H1 (cell line): ENCODE data around the gene ZNF525. TPM values are rescaled to one million over a fixed set of nuclear protein-coding genes. Genes with fewer than 3 reads are reported as not detected.

ENCODE experiments used
- CTCF ChIA-PET: fragments of 300-600 bp; sonication (Branson Sonifier 250); formaldehyde crosslinking; loops from one replicate; lab custom pipeline; 2021; ENCODE audit not compliant: partially characterized antibody; lab: Charles Lee
- POLR2A ChIA-PET: fragments of 300-600 bp; sonication (Branson Sonifier 250); formaldehyde crosslinking; loops from one replicate; lab custom pipeline; 2021; ENCODE audit warnings: inconsistent platforms; ENCODE audit not compliant: partially characterized antibody; lab: Charles Lee
- DNase-seq, 2 experiments: peaks; one replicate each; pipeline versions ENCODE4 v3.0.0 to v3.0.0-alpha.2; 2010 to 2022; ENCODE audit warnings: low spot score in 2 of 2, low read depth in 1 of 2, mixed read lengths in 1 of 2
- FAIRE-seq: peaks from 2 replicates; lab custom pipeline; 2011; peaks lifted over from hg19 to GRCh38; lab: Jason Lieb, UNC
- H2AFZ ChIP-seq: 2 replicates; pipeline ENCODE4 v1.8.1; 2012; ENCODE audit warnings: low read length, inconsistent platforms
- H2AK5ac ChIP-seq: 2 replicates; pipeline ENCODE4 v1.6.1; 2013; ENCODE audit warnings: low read depth, low read length
- H2BK120ac ChIP-seq: replicated peaks from 2 replicates; pipeline ENCODE3; 2013; ENCODE audit warnings: low read depth, low read length, inconsistent platforms
- H2BK12ac ChIP-seq: 2 replicates; pipeline ENCODE4 v1.6.1; 2013; ENCODE audit warnings: low read depth, low read length
- H2BK15ac ChIP-seq: 2 replicates; pipeline ENCODE4 v1.6.1; 2013; ENCODE audit warnings: low read length
- H2BK20ac ChIP-seq: 2 replicates; pipeline ENCODE4 v1.6.1; 2013; ENCODE audit warnings: low read length
- H2BK5ac ChIP-seq: 2 replicates; pipeline ENCODE4 v1.6.1; 2013; ENCODE audit warnings: low read depth, low read length
- H3K14ac ChIP-seq: 2 replicates; pipeline ENCODE4 v1.6.1; 2013; ENCODE audit warnings: inconsistent platforms; ENCODE audit not compliant: insufficient read length
- H3K18ac ChIP-seq: 2 replicates; pipeline ENCODE4 v1.6.1; 2013; ENCODE audit warnings: low read length; ENCODE audit errors: extremely low read depth
- H3K23ac ChIP-seq: 2 replicates; pipeline ENCODE4 v1.6.1; 2013; ENCODE audit warnings: inconsistent platforms; ENCODE audit not compliant: insufficient read length
- H3K23me2 ChIP-seq: 2 replicates; pipeline ENCODE4 v1.6.1; 2013; ENCODE audit warnings: low read depth, low read length
- H3K27ac ChIP-seq: 2 replicates; pipeline ENCODE4 v1.6.1; 2011; ENCODE audit warnings: low read depth, low read length, inconsistent platforms
- H3K27me3 ChIP-seq, 4 experiments: replicated peaks in 1 of 4; 1 replicate in 1 of 4; 2 replicates in 3 of 4; pipeline versions ENCODE4 v1.6.1 to v1.8.1; 2011 to 2013; ENCODE audit warnings: low read length in 3 of 4, mild to moderate bottlenecking in 3 of 4, inconsistent platforms in 2 of 4, mixed read lengths in 2 of 4, moderate library complexity in 1 of 4; ENCODE audit not compliant: control insufficient read depth in 3 of 4, insufficient read depth in 3 of 4; ENCODE audit errors: extremely low read depth in 1 of 4
- H3K36me3 ChIP-seq, 4 experiments: 2 replicates each; pipeline versions ENCODE4 v1.6.1 to v1.8.1; 2011 to 2013; ENCODE audit warnings: mild to moderate bottlenecking in 4 of 4, low read length in 3 of 4, moderate library complexity in 2 of 4, control low read depth in 1 of 4, inconsistent platforms in 1 of 4; ENCODE audit not compliant: insufficient read depth in 4 of 4, control insufficient read depth in 2 of 4
- H3K4ac ChIP-seq: replicated peaks from 2 replicates; pipeline ENCODE3; 2013; ENCODE audit warnings: low read length, low read depth, mixed read lengths, inconsistent platforms; ENCODE audit not compliant: insufficient read length
- H3K4me1 ChIP-seq, 4 experiments: replicated peaks in 1 of 4; 1 replicate in 1 of 4; 2 replicates in 3 of 4; pipeline versions ENCODE4 v1.6.1 to v1.8.1; 2011 to 2013; ENCODE audit warnings: low read length in 3 of 4, inconsistent platforms in 2 of 4, mixed read lengths in 1 of 4; ENCODE audit not compliant: insufficient read depth in 4 of 4, control insufficient read depth in 3 of 4
- H3K4me2 ChIP-seq, 2 experiments: 2 replicates each; pipeline versions ENCODE4 v1.6.1 to v1.8.1; 2011 to 2013; ENCODE audit warnings: low read depth in 2 of 2, low read length in 2 of 2, control low read depth in 1 of 2, inconsistent platforms in 1 of 2, mild to moderate bottlenecking in 1 of 2; ENCODE audit not compliant: insufficient read depth in 1 of 2
- H3K4me3 ChIP-seq, 4 experiments: fragments of 200-600, 300-600 bp in 1 of 4; sonication (generic), shearing (Covaris generic), sonication (Bioruptor Twin) in 1 of 4; 2 replicates each; pipeline versions ENCODE4 v1.5.1 to v1.8.1; 2011 to 2016; ENCODE audit warnings: low read length in 4 of 4, low read depth in 3 of 4, control low read depth in 2 of 4, inconsistent platforms in 2 of 4, mild to moderate bottlenecking in 2 of 4, mixed read lengths in 1 of 4, moderate library complexity in 1 of 4; ENCODE audit not compliant: insufficient read depth in 2 of 4; ENCODE audit errors: extremely low read depth in 1 of 4
- H3K56ac ChIP-seq: replicated peaks from 2 replicates; pipeline ENCODE3; 2013; ENCODE audit warnings: low read depth, mild to moderate bottlenecking, mixed read lengths, low read length, inconsistent platforms; ENCODE audit not compliant: insufficient read length
- H3K79me1 ChIP-seq: 2 replicates; pipeline ENCODE4 v1.6.1; 2013; ENCODE audit warnings: low read depth, low read length, control low read depth
- H3K79me2 ChIP-seq, 2 experiments: 2 replicates each; pipeline versions ENCODE4 v1.6.1 to v1.8.1; 2012 to 2013; ENCODE audit warnings: low read length in 2 of 2, mild to moderate bottlenecking in 2 of 2, inconsistent platforms in 1 of 2; ENCODE audit not compliant: insufficient read depth in 2 of 2, control insufficient read depth in 1 of 2
- H3K9ac ChIP-seq, 4 experiments: replicated peaks in 1 of 4; 1 replicate in 1 of 4; 2 replicates in 3 of 4; pipeline versions ENCODE4 v1.6.1 to v1.8.1; 2011 to 2013; ENCODE audit warnings: low read depth in 3 of 4, low read length in 3 of 4, control low read depth in 2 of 4, mild to moderate bottlenecking in 2 of 4, moderate library complexity in 2 of 4, inconsistent platforms in 1 of 4; ENCODE audit errors: extremely low read depth in 1 of 4
- H3K9me3 ChIP-seq, 2 experiments: 2 replicates each; pipeline versions ENCODE4 v1.6.1 to v1.8.1; 2012 to 2013; ENCODE audit warnings: mild to moderate bottlenecking in 2 of 2, moderate library complexity in 2 of 2, control low read depth in 1 of 2, inconsistent platforms in 1 of 2, low read depth in 1 of 2, low read length in 1 of 2, mixed read lengths in 1 of 2; ENCODE audit not compliant: insufficient read depth in 2 of 2
- H4K20me1 ChIP-seq, 2 experiments: replicated peaks in 1 of 2; 2 replicates each; pipeline versions ENCODE3 to v1.8.1; 2011 to 2013; ENCODE audit warnings: inconsistent platforms in 2 of 2, low read length in 2 of 2, mild to moderate bottlenecking in 1 of 2; ENCODE audit not compliant: insufficient read depth in 2 of 2, control insufficient read depth in 1 of 2
- H4K5ac ChIP-seq: 2 replicates; pipeline ENCODE4 v1.6.1; 2013; ENCODE audit warnings: low read length, low read depth, mixed read lengths, inconsistent platforms; ENCODE audit not compliant: insufficient read length
- H4K8ac ChIP-seq: 2 replicates; pipeline ENCODE4 v1.8.0; 2013; ENCODE audit warnings: mild to moderate bottlenecking, moderate library complexity, low read length, inconsistent platforms; ENCODE audit not compliant: insufficient read depth; ENCODE audit errors: extremely low read depth
- H4K91ac ChIP-seq: replicated peaks from 2 replicates; pipeline ENCODE3; 2013; ENCODE audit warnings: low read length, mixed read lengths, inconsistent platforms; ENCODE audit not compliant: insufficient read length
- ATF3 ChIP-seq: IDR thresholded peaks from 2 replicates; pipeline ENCODE4 v1.6.1; 2011; ENCODE audit warnings: low read depth, mild to moderate bottlenecking, low read length; ENCODE audit not compliant: insufficient read depth
- BACH1 ChIP-seq: IDR thresholded peaks from 2 replicates; pipeline ENCODE4 v1.6.1; 2012; ENCODE audit warnings: low read length, improper control_type of control experiment
- CREB1 ChIP-seq: IDR thresholded peaks from 2 replicates; pipeline ENCODE4 v1.6.1; 2012; ENCODE audit warnings: inconsistent platforms
- GABPA ChIP-seq: IDR thresholded peaks from 2 replicates; pipeline ENCODE4 v1.6.1; 2011; ENCODE audit warnings: mild to moderate bottlenecking, low read length, moderate library complexity, borderline replicate concordance; ENCODE audit not compliant: insufficient read depth
- PHF8 ChIP-seq: fragments of 200-600 bp; sonication (generic); conservative IDR thresholded peaks from 2 replicates; pipeline ENCODE4 v1.7.1; 2012; ENCODE audit warnings: low read depth, mild to moderate bottlenecking, inconsistent platforms, low read length, moderate library complexity
- POLR2AphosphoS5 ChIP-seq: IDR thresholded peaks from 2 replicates; pipeline ENCODE4 v1.6.1; 2011; ENCODE audit warnings: low read depth, low read length
- POU5F1 ChIP-seq: IDR thresholded peaks from 2 replicates; pipeline ENCODE4 v1.6.1; 2011; ENCODE audit warnings: low read depth, mild to moderate bottlenecking, low read length, moderate library complexity
- SAP30 ChIP-seq: fragments of 300-600 bp; sonication (generic); IDR thresholded peaks from 2 replicates; pipeline ENCODE4 v1.7.1; 2012; ENCODE audit warnings: low read length, moderate library complexity, mild to moderate bottlenecking, inconsistent platforms; ENCODE audit not compliant: insufficient read depth, insufficient replicate concordance
- SP4 ChIP-seq: IDR thresholded peaks from 2 replicates; pipeline ENCODE4 v1.6.1; 2012; ENCODE audit warnings: low read length, inconsistent platforms
- SUZ12 ChIP-seq: fragments of 200-600 bp; sonication (generic); IDR thresholded peaks from 2 replicates; pipeline ENCODE4 v1.6.1; 2012; ENCODE audit warnings: mild to moderate bottlenecking, inconsistent platforms, low read length, moderate library complexity, mixed read lengths
- TCF12 ChIP-seq: IDR thresholded peaks from 2 replicates; pipeline ENCODE4 v1.6.1; 2011; ENCODE audit warnings: low read depth, mild to moderate bottlenecking, low read length
- TEAD4 ChIP-seq: IDR thresholded peaks from 2 replicates; pipeline ENCODE4 v1.6.1; 2012; ENCODE audit warnings: low read depth, low read length, inconsistent platforms, mixed read lengths
- USF2 ChIP-seq: IDR thresholded peaks from 2 replicates; pipeline ENCODE4 v1.6.1; 2011; ENCODE audit warnings: low read length, improper control_type of control experiment
- WGBS, 2 experiments: shearing (Covaris generic) in 1 of 2; methylation state at CpG; one replicate each; pipeline versions ENCODE4 v1.1.6 to v1.1.7; 2013 to 2015; ENCODE audit warnings: low lambda C conversion rate in 2 of 2, mixed read lengths in 2 of 2, inconsistent platforms in 1 of 2, low coverage in 1 of 2, missing lambda C conversion rate in 1 of 2; ENCODE audit not compliant: insufficient replicate concordance in 2 of 2, insufficient coverage in 1 of 2, insufficient read length in 1 of 2; ENCODE audit errors: extremely low coverage in 1 of 2, missing lambda C conversion rate in 1 of 2; 5-methylcytosine and 5-hydroxymethylcytosine counted together
- polyA plus RNA-seq, 7 experiments: library from polyadenylated mRNA; depleted of rRNA in 3 of 7; stranded (reverse) in 5 of 7; unstranded in 2 of 7; fragments of >200 nt in 5 of 7; fragments of 200-250 nt in 2 of 7; gene quantifications; 1 replicate in 5 of 7; 2 replicates in 1 of 7; 4 replicates in 1 of 7; pipeline versions ENCODE4 v1.2.1 to v1.2.3, GENCODE V29; 2011 to 2013; ENCODE audit warnings: missing spikeins in 2 of 7, mixed read lengths in 2 of 7
- total RNA-seq: library from RNA; stranded (reverse); fragmentation: NEBNext Ultra II Directional; extraction: Animal tissue kit (Norgen Biotek cat#: 25700); gene quantifications from 2 replicates; pipeline ENCODE4 v1.2.1, GENCODE V29; 2021

The ZNF525 gene
- total and polyA plus RNA-seq, 2 of the 8 experiments (the other 6 are each of a cell fraction or from before 2014, with no cell fraction given), result 8.2 to 63.4 TPM

GRCh38 chr19:53332484-53332883 lies 33.0 kb upstream of the ZNF525 start:
- WGBS, 2 experiments, result 87% methylated on average over 14 of the region's 14 CpGs; no CpG with 5 or more reads in 1 of the 2 experiments
- Histone ChIP-seq H3K23me2 (no peaks in the 10 kb centered on the region; the same call in 1 of the 2 replicates), H3K27ac (no peak overlapping the region), H3K4ac (no peak overlapping the region), H3K4me2 (peak overlapping the region in 1 of 2 experiments; percentile 44; a peak in 1 of 4 replicates), H2BK15ac (no peak overlapping the region), H3K9me3 (peaks cover 0 to 3% of the 10 kb centered on the region in 2 experiments; a peak in 2 of 4 replicates), H4K91ac (no peak overlapping the region), H2BK20ac (no peak overlapping the region), H3K14ac (no peak overlapping the region), H3K79me1 (peaks cover 2% of the 10 kb centered on the region), H2BK120ac (no peak overlapping the region), H4K8ac (no peak overlapping the region), H3K56ac (no peak overlapping the region), H3K4me1 (no peaks in the 10 kb centered on the region), H3K79me2 (peaks cover 0 to 18% of the 10 kb centered on the region in 2 experiments; a peak in 1 of 4 replicates), H2BK12ac (no peak overlapping the region), H2AFZ (no peak overlapping the region), H3K27me3 (no peaks in the 10 kb centered on the region), H3K4me3 (peak overlapping the region in 2 of 4 experiments; percentile 13 to 18; a peak in 3 of 8 replicates), H3K23ac (no peak overlapping the region), H3K36me3 (no peaks in the 10 kb centered on the region), H2BK5ac (no peak overlapping the region), H4K20me1 (no peaks in the 10 kb centered on the region), H3K18ac (no peak overlapping the region), H3K9ac (no peak overlapping the region), H2AK5ac (no peak overlapping the region), H4K5ac (no peak overlapping the region)
- ChIA-PET POLR2A (interaction anchor here (0.8 to 2.1 kb wide), 3 partner anchors 38 to 137 kb away, joined by 3 to 5 read pairs (median 5); no protein-coding TSS in a partner anchor), CTCF (interaction anchor here (1.2 to 2.4 kb wide), 2 partner anchors 23 to 30 kb away, joined by 5 read pairs; no protein-coding TSS in a partner anchor)
- DNase-seq (no peak), FAIRE-seq (no peak)
- TF ChIP-seq ATF3 (no peak), TEAD4 (no peak), SAP30 (no peak), POLR2AphosphoS5 (no peak), SP4 (no peak), POU5F1 (no peak), SUZ12 (no peak), USF2 (no peak), CREB1 (no peak), PHF8 (no peak), TCF12 (no peak), BACH1 (no peak), GABPA (no peak)
